Stimulated activated CD8-positive, alpha-beta memory T cell treated with anti-CD3 and anti-CD28 coated beads, Interleukin-7, amount 100 ng/mL, for 24 hours (primary cell): Measurements from ENCODE around the gene BICRA.
"Not testable (repeated sequence)": the region's sequence is repeated elsewhere in the genome, so short reads cannot be mapped to it uniquely, and the experiment has no call there.

ENCODE experiments used
- DNase-seq: peaks from one replicate; pipeline ENCODE4 v3.0.0-alpha.2; 2020; ENCODE audit warnings: low read depth

BICRA gene

GRCh38 chr19:47608969-47609905, at the start of gene BICRA:
BICRA (plus strand) TSS chr19:47609134; CDS start chr19:47673575, 64,441 bp downstream.
- peak; percentile 59 for DNase-seq

GRCh38 chr19:47560999-47561398, 47.9 kb upstream of the BICRA start:
- no peak for DNase-seq

- no peak for DNase-seq
Measured at GRCh38 chr19:47561440-47562057, 47.4 kb upstream of the BICRA start.

- DNase-seq: no peak
Measured at GRCh38 chr19:47564081-47564480, 44.9 kb upstream of the BICRA start.

- DNase-seq: no peak
Measured at GRCh38 chr19:47569331-47569730, 39.6 kb upstream of the BICRA start.

- DNase-seq: no peak
Measured at GRCh38 chr19:47572635-47573034, 36.3 kb upstream of the BICRA start.

GRCh38 chr19:47573071-47574026, 35.6 kb upstream of the BICRA start, which contains the start of gene ZNF541:
ZNF541 (minus strand) TSS chr19:47573148; CDS start chr19:47555856, 17,292 bp downstream.
- DNase-seq: peak; percentile 48

GRCh38 chr19:47580397-47580796, 28.5 kb upstream of the BICRA start:
- no peak for DNase-seq

GRCh38 chr19:47581605-47582319, 27.2 kb upstream of the BICRA start:
- DNase-seq: no peak

- DNase-seq: no peak
Measured at GRCh38 chr19:47582320-47582909, 26.5 kb upstream of the BICRA start.

- DNase-seq: not testable (repeated sequence)
Measured at GRCh38 chr19:47583161-47583560, 25.8 kb upstream of the BICRA start.

- DNase-seq: no peak
Measured at GRCh38 chr19:47587295-47587694, 21.6 kb upstream of the BICRA start.

- no peak for DNase-seq
Measured at GRCh38 chr19:47589824-47590223, 19.1 kb upstream of the BICRA start.

GRCh38 chr19:47593860-47594259, 15.1 kb upstream of the BICRA start:
- DNase-seq: no peak

- no peak for DNase-seq
Measured at GRCh38 chr19:47595944-47596343, 13.0 kb upstream of the BICRA start.

- DNase-seq: no peak
Measured at GRCh38 chr19:47598407-47599349, 10.3 kb upstream of the BICRA start.

GRCh38 chr19:47599671-47600245, 9.2 kb upstream of the BICRA start:
- not testable (repeated sequence) for DNase-seq

GRCh38 chr19:47600246-47601179, 8.4 kb upstream of the BICRA start:
- DNase-seq: peak; percentile 99
